GM23248 (cell line): Measurements from ENCODE around the gene ALDH3B1.
"Not testable (repeated sequence)": the region's sequence is repeated elsewhere in the genome, so short reads cannot be mapped to it uniquely, and the experiment has no call there.

Source experiments
- EZH2 ChIP-seq: fragments of 200-600 bp; sonication (generic); IDR thresholded peaks from 2 replicates; pipeline ENCODE4 v1.6.1; 2018; ENCODE audit warnings: antibody characterized with exemption, mild to moderate bottlenecking; ENCODE audit not compliant: insufficient read depth, poor library complexity, severe bottlenecking
- EZH2phosphoT487 ChIP-seq: fragments of 200-600 bp; sonication (generic); IDR thresholded peaks from 2 replicates; pipeline ENCODE4 v1.6.1; 2018; ENCODE audit warnings: antibody characterized with exemption, moderate library complexity, mild to moderate bottlenecking, low read depth; ENCODE audit not compliant: insufficient read depth

DNA sequence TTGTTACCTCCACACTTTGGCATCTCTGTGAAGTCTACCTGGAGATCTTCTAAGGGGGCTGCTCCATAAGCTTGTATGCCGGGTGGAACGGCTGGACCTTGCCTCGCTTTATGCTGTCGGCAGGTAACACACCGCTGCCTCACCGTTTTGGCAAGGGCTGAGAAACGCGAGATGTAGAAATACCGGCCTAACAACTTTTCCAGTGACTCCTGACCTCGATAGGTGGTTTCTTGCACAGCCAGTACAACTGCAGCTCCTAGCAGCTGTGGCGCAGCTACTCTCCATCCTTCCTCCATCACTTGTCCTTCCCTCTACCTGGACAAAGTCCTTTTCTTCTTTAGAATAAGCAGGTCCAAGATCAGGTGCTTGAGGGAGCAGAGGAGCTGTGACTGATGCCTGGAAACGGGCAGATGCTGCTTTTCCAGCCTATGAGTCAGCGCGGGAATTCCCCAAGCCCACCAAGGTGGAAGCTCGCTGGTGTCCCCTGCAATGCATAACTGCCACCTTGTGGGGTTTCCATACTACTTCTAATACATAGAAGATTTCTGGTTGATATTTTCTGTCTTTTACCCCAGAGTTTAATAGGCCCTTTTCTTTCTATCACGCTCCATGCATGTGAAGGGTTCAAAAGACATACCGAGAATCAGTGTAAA lies 31.2 kb upstream of the ALDH3B1 start:
- not testable (repeated sequence) for TF ChIP-seq EZH2phosphoT487, EZH2
